Subcutaneous adipose tissue (tissue), 4 donors: ENCODE results near the gene ARMC9. TPM values are rescaled to one million over a fixed set of nuclear protein-coding genes. Genes with fewer than 3 reads are reported as not detected.

ENCODE experiments used
- CTCF ChIP-seq: fragments of 450-650 bp; IDR thresholded peaks from one replicate; pipeline ENCODE4 v1.5.1; 2016; ENCODE audit warnings: low read depth, mild to moderate bottlenecking, control low read depth, antibody characterized with exemption, moderate library complexity
- total RNA-seq, 4 donors: library from RNA; depleted of rRNA; stranded (reverse); fragments of >200 nt; gene quantifications; one replicate each; pipeline ENCODE4 v1.1.0, GENCODE V29; 2016

ARMC9 gene
- total RNA-seq, 4 donors from 2014 or later, result 0.98 to 16.5 (median 4.6) TPM

GRCh38 chr2:231410293-231411004 lies 212.0 kb downstream of the ARMC9 start:
- TF ChIP-seq CTCF, result no peak

- no peak for TF ChIP-seq CTCF
These were observed 212.8 kb downstream of the ARMC9 start for GRCh38 chr2:231411237-231411636.

- TF ChIP-seq CTCF, result no peak
These were observed 213.6 kb downstream of the ARMC9 start for GRCh38 chr2:231411831-231412617.

- TF ChIP-seq CTCF, result no peak
These were observed 214.2 kb downstream of the ARMC9 start for GRCh38 chr2:231412618-231412963.

GRCh38 chr2:231413456-231413855 lies 215.0 kb downstream of the ARMC9 start:
- no peak for TF ChIP-seq CTCF

GRCh38 chr2:231413921-231414476 lies 215.6 kb downstream of the ARMC9 start:
- TF ChIP-seq CTCF, result no peak

- TF ChIP-seq CTCF, result no peak
These were observed 216.6 kb downstream of the ARMC9 start for GRCh38 chr2:231415029-231415428.
